COR-L47 (cell line): ENCODE results near the gene MAP2K6.

ENCODE experiments used
- DNase-seq: peaks from one replicate; lab custom pipeline; 2025; lab: John Stamatoyannopoulos, UW

MAP2K6 gene

DNA sequence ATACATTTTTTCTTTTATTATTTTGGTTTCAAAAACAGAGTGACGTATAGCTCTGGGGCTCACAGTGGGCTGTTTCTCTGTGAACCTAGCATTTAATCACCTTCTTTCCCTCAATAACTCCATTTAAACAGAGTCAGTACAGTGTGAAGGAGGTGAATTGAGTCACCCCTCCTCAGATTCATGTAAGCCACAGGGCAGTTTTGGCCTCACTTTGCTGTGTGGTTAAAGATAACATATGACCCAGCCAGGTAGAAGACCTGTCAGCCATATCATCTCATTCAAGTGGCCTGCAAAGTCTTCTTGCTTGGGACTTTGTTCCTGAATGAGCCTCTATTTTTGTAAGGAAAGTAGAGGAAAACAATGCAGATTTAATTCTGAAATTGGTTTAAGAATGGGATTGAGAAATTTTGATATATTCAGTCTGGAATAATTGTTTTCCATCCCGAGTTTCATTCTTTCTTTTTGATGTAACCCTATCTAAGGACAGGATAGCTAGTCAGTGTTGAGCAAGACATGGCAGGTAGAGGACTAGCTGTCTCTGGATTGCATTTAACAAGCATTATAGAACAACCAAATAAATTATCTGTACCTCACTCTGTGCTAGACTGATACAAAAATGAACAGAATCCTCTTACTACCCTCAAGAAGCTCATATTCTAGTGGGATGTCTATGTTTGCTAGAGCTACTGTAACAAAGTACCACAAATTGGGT, 13.1 kb downstream of the MAP2K6 start:
- no peak for DNase-seq

DNA sequence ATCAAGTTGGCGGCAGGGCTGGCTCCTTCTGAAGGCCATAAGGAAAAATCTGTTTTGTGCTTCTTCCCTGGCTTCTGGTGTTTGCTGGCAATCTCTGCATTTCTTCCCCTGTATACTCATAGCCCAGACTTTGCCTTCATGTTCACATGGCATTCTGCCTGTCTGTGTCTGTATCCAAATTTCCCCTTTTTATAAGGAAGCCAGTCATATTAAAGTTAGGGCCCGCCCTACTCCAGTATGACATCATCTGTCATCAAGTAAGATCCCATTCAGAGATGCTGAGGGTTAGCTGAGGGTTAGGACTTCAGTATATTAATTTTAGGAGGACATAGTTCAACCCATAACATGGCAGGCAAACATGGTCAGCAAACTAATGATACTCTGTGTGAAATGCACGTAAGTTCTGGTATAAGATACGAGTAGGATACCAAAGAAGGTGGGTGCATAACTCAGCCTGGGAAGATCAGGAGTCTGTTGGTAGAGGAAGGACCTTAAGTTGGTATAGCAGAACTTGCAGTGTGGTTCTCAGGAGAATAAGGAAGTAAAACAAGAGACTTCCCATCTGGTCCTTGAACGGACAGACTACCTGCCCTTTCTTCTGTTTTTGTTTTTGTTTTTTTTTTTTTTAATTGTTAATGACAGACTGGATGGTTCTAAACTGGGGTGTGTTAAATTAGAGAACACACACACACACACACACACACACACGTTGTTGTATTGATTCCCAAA, 13.9 kb downstream of the MAP2K6 start:
- no peak for DNase-seq

DNA sequence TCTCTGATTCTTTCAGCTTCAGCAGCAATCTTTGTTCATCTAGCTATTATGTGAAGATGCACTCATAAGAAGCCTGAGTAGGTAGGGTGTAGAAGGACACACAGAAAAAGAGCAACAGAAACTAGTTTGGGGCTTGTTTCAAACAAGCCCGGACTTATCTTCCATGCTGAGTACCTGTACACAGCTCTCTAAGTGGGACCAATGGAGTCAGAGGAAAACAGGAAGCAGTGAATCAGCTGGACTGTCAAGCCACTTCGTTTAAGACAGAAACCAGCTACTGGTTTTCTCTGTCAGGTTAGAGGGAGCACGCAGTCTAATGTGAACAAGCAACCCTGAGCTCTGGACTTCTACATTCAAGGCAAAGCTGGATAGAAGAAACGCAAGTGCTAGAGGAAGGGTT, 16.0 kb downstream of the MAP2K6 start:
- DNase-seq: no peak

DNA sequence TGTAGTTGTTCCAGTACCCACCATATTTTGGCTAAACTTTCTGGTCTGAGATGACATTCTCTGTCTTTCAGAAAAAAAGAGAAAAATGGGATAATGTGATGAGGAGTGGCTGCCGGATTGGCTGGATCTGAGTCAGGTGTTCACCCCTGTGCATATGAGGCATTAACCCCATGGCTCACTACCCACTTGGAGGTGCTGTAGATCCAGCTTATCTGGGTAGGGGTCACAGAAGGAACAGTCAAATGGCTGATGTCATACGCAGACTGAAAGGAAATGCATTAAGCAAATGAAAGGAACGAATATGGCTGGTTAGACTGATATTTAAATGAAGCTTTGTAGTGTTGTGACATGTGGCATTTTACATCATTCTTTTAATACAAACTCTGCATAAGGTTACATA, 17.3 kb downstream of the MAP2K6 start:
- DNase-seq: no peak

DNA sequence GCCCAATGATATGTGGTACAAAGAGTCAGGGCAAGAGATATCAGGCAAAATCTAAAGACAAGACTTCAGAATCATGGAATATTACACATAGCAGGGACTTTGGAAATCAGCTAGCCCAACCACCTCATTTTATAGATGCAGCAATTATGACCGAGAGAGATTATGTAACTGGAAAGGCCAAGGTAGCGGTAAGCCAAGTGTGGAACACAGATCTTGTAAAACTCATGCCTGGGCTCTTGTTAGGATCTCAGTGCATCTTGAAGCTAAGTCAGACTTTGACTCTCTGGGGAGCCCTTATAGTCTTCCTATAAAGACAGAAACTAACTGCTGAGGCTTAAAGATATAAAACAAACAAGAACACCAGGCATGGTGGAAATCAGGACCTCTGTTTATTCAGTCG, 18.6 kb downstream of the MAP2K6 start:
- DNase-seq: no peak

DNA sequence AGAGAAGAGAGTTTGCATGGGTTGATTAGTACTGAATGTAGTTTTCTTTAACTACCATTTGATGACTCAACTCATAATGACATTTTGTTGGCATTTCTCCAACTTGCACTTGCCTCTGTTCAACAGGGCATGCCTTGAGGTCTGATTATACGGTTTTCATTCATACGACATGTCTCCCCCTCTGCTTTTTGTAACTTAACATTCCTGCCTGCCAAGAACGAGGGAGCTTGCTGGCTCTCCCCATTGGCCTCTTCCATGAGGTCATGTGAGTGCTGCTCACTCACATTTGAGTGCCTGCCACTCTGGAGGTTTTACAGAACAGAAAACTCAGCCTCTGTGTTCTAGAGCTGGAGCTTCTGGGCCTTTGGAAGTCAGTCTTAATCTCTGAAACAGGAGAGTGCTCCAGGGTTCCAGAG, 19.7 kb downstream of the MAP2K6 start:
- peak; percentile 50 for DNase-seq

DNA sequence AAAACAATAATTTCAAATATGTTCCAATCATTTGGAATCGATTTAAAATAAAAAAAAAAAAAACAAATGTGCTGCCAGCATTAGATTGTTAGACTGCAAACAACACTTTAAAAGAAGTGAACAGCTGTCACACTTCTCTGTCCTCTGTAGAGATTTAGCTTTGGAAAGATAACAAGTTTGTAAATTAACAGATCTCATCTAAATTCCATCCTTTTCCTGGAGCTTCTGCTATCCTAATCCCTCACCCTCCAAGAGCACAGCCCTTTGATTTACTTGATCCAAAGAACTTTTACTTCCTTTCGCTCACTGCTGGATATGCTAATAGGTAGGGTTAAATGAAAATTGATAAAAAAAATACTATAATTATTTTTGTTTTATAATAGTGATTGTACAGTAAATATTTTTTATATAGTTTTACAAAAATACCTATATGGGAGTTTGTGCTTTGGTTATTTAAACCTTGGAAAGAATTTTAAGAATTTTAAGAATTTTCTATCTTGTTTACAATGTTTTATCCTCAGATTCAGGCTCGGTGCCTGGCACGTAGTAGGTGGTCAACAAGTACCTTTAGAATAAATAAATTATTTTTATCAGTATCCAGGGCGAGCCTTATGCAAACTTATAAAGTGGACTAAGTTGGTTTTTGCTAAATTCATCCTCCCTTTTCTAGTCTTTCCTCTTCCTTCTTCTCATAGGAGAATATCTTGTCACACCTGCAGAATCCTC, 21.6 kb downstream of the MAP2K6 start:
- DNase-seq: no peak

DNA sequence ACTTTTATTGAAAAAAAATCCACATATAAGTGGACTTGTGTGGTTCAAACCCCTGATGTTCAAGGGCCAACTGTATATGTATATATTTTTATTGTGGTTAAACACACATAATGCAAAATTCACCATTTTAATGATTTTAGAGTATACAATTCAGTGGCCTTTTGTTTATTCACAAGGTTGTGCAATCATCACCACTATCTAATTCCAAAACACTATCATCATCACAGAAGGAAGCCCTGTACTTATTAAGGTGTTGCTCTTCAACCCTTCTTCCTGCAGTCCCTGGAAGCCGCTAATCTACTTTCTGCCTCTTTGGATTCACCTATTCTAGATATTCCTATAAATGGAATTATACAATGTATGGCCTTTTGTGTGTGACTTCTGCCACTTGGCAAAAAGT, 23.0 kb downstream of the MAP2K6 start:
- DNase-seq: no peak

DNA sequence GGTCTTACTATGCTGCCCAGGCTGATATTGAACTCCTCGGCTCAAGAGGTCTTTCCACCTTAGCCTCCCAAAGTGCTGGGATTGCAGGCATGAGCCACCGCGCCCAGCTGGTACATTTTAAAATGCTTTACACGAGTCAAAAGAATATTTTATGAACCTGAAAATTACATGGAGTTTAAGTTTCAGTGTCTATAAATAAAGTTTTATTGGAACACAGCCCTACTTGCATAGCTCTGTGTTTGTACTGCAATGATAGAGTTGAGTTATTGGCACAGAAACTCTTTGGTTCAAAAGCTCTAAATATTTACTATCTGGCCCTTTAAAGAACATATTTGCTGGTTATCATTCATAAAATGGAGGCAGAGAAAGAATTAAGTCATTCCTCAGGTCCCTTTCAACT, 24.3 kb downstream of the MAP2K6 start:
- DNase-seq: no peak

DNA sequence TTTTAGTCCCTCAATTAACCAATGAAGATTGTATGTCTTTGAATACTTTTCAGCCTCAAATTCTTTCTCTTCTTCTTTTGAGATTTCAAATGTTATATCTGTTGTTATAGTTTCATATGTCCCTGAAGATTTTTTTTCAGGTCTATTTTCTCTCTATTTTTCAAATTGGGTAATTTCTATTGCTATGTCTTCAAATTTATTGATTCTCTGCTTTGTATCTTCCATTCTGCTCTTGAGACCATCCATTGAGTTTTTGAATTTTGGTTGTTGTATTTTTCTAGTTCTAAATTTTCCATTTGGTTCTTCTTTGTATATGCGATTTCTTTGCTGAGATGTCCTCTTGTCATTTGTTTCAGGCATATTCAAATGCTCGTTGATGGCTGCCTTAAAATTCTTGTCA, 26.7 kb downstream of the MAP2K6 start:
- DNase-seq: no peak

DNA sequence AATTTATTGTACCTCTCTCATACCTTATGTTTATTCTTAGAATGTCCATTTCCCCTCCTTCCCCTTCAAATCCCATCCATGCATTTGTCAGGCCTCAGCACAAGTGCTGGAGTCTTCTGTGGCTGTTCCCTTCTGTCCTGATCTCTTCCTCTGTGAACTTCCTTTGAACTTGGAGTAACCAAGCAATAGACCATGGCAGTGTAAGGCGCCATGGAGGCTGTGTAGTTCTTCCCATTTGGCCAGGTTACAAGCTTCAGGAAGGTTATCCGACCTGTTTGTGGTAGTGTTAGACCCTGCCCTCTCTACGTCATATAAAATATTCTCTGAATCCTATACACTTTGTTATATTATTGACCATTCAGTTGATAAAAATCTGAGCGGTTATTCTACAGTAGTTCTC, 28.6 kb downstream of the MAP2K6 start:
- no peak for DNase-seq

DNA sequence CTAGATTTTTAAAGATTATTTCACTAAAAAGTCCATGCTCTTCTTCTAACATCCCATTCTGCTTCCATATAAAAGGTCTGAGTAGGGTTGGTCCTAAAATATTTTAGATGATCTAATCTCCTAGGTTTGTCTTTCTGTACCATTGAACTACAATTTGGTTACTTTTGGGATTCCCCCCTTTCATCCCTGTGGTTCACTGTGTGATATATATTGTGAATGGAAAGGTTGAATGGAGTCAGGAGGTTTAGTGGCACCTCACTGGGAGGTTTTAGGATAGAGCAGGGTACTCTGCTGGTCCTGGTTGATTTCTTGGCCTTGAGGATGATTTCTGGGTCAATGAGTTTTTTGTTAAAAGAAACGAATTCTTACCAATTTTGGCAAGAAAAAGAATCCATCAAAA, 29.5 kb downstream of the MAP2K6 start:
- no peak for DNase-seq

DNA sequence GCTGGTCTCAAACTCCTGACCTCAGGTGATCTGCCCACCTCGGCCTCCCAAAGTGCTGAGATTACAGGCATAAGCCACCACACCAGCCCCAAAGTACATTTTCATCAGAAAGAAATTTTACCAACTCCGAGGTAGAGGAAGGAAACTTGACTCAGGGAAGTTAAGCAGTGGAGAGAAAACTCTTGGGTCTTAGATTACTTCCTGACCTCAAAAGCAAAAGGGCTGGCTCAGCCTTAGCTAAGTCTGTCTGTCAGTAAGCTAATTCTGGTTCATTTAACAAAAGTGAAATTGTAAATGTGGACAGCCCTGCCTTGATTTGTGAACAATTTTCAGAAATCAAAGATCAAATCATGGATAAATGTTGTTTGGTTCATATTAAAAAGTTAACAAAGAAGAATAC, 30.6 kb downstream of the MAP2K6 start:
- no peak for DNase-seq

DNA sequence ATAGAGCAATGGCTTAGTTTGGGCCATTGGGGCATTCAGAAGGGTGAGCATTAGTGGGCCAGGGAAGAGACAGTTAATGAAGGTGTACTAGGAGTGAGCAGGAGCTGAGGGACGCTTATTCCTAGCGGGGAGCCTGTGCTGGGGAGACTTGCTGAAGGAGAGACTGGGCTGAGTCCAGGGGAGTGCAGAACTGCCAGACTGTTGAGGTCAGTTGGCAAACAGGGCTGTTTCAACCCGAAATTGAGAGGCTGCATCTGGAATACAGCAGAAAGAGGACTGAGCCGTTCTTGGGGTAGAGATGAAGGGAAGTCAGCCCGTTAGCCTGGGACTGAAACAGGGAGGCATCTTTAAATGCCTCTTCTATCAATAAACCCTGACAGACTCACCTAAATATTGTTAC, 33.2 kb downstream of the MAP2K6 start:
- DNase-seq: no peak

DNA sequence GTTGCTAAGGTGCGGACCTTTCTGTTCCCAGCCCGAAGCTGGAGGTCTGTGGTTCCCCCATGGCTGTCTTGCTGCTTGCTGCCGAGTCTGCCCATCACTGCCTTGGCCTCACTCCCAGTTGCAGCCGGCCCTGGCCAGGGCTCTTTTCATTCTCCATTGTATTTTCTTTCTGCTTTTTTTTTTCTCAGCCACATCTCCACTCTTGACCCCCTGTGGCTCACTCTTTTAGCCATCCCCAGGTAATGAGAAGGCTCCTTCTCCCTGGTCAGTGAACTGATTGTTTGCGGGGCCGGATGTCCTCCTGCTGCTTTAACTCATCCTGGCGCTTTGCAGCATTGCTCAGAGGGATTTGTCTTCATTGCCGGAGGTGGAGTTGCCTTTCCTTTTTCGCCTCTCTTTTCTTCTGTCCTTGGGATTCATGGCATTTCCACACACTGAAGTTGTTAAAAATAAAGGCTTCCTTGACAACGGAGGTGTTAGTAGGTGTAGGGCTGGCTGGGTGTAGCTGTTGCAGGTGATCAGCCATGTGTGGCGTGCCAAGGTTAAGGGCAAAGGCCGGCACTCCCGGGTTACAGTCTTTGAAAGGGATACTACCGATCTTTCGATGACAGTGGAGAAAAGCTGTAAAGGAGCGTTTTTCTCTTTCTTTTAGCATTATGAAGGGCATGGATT, 34.1 kb downstream of the MAP2K6 start:
- peak; percentile 12 for DNase-seq

DNA sequence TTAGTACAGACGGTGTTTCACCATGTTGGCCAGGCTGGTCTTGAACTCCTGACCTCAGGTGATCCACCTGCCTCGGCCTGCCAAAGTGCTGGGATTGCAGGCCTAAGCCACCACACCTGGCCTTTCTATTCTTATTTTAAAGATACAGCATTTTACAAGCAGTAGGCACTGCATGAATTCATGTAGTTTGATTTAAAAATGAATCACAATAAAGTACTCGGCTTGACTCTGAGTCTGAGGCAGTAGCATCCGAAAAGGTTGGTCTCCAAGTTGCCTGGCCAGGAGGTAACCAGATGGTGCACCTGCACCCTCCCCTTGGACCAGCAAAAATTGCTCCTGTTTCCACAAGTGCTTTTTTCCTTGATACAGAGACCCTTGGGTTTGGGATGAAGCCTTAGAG, 35.6 kb downstream of the MAP2K6 start:
- no peak for DNase-seq

DNA sequence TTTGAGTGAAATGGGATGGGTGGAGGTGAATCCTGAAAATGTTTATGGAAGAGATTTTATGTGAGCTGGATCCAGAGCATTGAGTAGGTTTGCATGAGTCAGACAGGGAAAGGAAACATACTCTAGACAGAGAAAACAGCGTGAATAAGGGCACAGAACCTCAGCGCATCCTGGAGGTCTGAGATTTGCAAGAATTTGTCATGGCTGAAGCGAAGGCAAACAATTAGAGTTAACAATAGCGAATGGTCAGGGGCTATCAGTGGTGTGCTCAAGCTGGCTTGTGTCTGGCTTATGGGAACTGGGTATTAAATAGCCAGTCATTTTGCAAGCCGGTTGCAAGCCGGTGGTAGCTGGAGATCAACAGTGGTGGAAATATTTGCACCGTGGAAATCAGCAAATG, 36.4 kb downstream of the MAP2K6 start:
- DNase-seq: no peak

DNA sequence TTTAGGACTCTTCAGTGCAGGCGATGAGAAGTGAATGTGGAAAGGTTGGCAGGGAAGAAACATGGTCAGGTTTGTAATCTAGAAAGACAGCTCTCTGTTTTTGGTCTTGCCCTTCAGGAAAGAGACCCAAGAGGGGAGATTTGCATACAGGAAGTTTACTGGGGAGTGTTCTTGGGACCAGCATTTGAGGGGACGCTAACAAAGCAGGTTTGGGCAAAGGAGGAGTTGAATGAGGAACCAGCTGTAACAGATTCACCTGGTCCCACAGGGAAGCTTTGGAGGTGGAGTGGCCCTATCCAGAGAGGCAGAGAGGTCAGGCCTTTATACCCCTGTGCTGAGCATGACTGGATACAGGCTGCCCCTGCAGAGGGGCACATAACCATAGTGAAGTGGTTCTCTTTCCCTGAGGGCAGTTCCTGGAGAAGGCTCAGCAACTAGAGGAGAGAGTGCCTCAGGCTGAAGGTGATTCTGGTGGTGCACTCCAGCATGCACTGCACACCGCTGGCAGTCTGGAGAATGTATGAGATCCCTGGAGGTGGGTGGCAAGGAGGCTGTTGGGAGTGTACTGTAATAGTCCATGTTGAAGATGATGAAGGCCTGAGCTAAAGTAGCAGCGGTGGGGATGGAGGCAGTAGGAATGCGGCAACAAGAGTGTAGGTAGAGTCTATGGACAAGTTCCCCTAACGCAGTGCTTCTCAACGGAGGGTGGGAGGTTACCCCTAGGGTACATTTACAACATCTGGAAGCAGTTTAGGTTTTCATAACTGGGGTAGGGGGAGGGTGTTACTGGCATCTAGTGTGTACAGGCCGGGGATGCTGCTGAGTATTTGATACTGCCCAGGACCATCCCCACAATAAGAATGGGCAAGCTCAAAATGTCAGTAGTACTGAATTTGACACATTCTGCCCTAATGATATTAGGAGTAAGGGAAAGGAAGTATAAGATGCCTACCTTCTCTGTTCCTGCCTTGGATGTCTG, 37.2 kb downstream of the MAP2K6 start:
- no peak for DNase-seq

DNA sequence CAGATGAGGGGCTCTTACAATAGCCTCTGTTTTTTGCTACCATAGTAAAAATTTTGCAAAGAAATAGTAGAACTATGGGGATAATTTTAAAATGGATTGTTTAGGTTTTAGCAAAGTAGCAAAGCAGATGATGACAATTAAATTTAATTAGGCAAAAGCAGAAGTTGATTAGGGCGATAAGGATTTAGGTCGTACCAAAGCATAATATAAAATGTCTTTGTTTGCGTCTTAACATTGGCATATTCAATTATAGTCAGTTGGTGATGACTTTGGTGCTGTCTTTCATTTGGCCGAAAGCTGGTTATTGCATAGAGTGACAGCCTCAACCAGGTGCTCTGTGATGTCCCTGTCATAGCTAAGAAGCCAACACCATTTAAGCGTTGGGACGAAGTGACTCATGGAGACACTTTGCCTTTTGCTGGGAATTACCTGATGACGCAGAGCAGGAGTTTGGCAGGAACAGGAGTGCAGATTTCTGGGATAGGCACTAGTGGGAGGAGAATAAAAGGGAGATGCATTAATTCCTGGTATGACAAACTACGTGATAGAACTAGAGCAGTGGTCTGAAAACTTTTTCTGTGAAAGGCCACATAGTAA, 38.3 kb downstream of the MAP2K6 start:
- DNase-seq: no peak

DNA sequence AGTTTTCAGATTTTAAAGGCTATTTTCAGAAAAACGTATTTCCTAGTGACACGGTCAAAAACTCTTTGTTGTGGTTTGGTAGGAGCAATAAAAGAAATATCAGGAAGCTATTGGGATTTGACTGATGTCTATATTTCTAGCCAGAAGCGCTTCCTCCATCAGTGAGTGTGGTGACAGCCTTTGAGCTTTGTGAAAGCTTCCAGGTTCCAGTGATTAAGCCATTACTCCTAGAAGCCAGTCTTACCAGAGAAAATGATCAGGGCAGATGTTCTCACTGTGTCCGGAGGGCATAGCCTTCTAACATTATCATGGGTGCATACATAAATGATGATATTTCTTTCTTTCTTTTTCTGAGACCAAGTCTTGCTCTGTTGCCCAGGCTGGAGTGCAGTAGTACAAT, 39.6 kb downstream of the MAP2K6 start:
- DNase-seq: no peak

DNA sequence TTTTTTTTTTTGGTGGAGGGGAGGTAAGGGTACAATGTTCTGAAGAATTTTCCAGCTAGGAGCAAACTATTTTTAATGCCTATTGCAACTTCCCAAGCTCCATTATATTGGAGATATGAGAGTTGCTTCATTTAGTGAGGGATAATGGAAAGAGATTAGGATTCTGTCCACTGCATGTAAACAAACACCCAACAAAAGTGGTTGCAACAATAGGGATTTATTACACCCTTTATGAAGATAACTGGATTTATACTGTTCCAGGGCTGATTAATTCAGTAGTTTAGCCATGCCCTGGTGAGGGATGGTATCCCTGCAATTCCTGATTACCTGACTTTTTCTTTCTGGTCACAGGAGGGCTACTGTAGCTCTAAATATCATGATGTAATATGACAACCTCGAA, 40.5 kb downstream of the MAP2K6 start:
- DNase-seq: no peak
